GM04504 (cell line): ENCODE results near the gene KCNE3.
"Not testable (repeated sequence)": the region's sequence is repeated elsewhere in the genome, so short reads cannot be mapped to it uniquely, and the experiment has no call there.

Experiments used
- DNase-seq: peaks from one replicate; pipeline ENCODE4 v3.0.0-alpha.2; 2012; ENCODE audit warnings: low read depth

The KCNE3 gene

GRCh38 chr11:74443071-74443864 lies 24.1 kb downstream of the KCNE3 start:
- DNase-seq: no peak

DNA sequence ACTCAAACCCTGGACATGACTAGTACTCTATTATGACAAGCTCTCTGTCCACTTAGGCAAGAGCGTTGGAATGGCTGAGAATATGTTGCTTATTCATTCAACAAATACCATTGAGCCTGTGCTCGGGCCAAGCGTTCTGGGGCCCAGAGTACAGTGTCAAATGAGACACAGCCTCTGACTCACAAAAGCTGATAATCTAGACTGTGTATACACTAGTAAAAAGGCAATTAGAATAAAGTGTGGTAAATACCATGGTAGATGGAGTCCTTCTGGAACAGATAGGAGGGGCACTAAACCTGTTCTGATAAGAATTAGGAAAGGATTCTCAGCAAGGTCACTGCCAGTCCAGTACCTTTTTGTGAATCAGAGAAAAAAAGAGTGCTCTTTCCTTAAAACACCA lies 24.7 kb downstream of the KCNE3 start:
- no peak for DNase-seq

DNA sequence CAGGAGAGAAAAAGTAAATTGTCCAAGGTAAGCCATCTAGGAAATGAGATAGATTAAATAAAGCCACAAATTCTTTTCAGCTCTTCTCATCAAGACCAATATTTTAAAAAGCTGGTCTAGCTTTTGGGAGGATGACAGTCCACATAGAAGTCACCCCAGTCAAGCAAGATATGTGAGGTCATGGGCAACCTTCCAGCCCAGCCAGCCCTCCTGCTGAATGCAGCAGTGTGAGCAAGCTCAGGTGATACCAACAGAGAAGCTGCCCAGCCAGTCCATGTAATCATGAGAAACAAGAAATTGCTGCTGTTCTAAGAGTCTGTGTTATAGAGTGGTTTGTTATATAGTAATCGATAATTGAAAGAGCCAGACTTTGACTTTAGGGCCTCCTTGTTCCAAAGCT lies 28.7 kb downstream of the KCNE3 start:
- no peak for DNase-seq

DNA sequence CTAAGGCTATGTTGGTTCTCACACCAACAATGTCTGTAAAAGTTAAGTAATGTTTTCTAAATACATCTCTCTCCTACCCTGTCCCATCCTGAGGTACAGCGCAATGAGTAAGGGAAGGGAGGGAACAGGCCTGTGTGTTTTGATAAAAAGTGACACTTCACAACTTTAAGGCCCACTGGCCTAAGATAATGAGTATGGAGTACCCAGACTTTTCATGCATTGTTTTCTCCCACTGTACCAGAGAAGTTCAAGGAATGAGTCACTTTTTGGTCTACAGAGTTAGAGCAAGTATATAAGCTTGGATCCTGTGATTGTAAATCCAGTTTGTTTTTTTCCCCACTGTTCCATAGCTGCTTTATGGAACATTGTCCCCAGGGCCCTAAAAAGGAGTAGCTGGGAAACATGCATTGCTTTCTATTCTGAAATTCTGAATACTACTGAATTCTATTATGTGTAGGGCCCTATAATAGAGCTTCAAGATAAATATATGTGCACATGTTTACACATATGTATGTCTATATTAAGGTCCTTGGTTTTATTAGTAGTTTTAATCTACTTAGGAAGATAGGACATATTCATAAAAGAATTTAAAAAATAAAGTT lies 29.8 kb downstream of the KCNE3 start:
- no peak for DNase-seq

GRCh38 chr11:74434528-74434927 lies 32.8 kb downstream of the KCNE3 start:
- DNase-seq: no peak

- no peak for DNase-seq
Observed at GRCh38 chr11:74429205-74429604, 38.1 kb downstream of the KCNE3 start.

- DNase-seq: no peak
Observed at GRCh38 chr11:74427384-74427886, 39.9 kb downstream of the KCNE3 start.

DNA sequence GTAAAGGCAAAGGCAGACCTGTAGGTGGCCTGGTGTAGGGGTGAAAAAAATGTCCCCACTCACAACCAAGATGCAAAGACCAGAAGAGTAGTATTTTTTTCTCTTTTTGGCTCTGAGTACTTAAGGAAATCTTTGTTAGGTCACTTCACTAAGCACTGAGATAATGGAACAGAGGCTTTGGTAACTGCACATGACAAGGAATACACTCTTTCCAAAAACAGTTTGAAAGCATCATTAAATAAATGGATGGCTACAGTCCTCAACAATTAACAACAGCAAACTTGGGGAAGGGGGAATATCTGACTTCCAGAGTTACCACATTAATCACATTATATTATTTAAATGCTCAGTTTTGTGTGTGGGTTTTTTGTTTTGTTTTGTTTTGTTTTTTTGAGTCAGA lies 42.2 kb downstream of the KCNE3 start:
- no peak for DNase-seq

DNA sequence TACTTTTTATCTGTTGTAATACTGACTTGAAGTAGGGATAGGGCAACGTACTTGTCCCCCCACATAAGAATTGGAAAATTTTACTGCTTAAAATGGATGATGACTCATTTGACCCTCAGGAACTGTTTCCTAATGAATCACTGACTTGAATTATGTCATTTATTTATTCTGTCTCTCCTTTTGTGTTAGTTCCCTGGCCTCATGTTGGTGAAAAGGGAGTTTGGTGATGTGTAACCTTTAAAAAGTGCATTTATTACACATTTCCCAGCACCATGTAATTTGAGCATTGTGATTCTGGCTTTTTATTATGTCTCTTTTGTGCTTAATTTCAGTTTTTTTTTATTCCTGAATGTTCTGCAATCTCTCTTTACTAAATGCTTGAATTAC lies 48.8 kb downstream of the KCNE3 start:
- no peak for DNase-seq

- no peak for DNase-seq
Observed at GRCh38 chr11:74417860-74418508, 49.4 kb downstream of the KCNE3 start.

DNA sequence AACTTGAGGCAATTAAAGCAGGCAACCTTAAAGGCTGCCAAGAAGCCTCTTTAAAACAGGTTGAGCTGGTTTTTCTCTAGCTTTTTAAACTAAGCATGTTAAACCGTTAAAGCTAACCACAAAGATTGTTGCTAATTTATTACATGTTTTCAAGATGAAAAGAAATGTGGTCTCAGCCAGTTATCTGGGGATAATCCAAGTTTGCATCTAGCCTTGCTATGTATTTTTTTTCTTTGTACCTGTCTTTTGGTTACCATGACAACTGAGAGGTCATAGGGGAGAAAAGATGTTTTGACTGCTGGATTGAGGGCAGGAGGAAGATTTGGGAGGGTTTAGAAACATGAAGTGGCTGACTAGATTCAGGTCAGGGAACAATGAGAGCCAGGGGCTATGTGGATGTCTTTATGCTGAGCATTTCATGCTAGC lies 50.0 kb downstream of the KCNE3 start:
- DNase-seq: no peak

- not testable (repeated sequence) for DNase-seq
Observed at GRCh38 chr11:74416974-74417373, 50.4 kb downstream of the KCNE3 start.

DNA sequence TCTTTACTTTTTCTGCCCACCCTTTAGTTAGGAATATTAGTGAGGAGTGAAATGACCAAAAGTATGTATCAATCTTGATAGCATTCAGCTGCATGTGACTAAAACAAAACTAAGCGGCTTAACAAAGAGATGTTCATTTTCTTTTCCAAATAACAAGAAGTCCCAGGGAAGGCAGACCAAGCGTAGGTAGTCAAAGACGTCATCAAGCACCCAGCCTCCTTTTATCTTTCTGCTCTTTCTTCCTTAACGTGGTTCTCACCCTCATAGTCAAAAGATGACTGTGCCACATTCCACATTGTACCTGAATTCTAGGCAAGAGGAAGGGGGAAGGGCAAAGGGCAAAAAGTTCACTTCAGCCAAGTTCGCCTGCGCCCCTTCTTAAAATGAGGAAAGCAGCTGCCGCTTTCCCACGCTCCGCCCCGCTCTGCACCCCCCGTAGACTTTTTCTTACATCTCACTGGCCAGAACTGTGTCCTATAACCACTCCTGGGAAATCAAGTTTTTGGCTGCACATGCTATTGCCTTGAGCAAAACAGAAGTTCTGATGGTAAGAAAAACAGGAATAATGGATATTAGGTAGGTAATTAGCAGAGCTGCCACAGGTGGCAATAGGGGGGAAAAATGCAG lies 54.5 kb downstream of the KCNE3 start:
- DNase-seq: no peak

DNA sequence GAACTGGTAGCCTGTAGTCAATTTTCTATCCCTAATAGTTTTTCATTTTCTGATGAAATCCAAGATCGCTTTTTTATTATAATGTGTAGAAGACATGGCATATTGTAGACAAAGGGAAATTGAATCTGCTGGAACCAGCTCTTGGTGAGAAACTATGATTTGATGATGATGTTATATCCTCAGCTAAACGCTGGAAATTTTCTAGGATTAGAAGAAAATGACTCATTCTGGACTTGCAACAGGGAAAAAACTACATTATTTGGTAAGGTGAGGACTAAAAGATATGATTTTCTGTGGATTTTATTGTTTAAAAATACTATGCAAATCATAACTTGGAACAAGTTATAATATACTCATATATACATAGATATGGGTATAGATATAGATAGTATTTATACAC lies 55.0 kb downstream of the KCNE3 start:
- no peak for DNase-seq

DNA sequence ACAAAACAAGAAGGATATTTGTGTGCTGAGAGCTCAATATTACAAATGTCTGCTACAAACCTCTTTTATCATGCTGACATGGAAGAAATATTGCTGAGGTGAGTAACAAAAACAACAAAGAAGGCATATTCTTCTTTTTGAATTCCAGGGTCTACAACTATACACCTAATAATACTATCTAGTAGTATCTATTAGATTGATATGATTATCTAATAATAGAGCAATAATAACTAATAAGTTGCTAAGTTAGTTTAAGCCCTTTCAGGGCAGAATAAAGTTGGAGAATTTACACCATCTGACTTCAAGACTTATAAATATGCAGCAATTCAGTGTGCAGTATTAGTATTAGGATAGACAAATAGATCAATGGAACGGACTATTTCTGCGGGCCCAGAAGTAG lies 57.7 kb downstream of the KCNE3 start:
- no peak for DNase-seq
